NCI-H345 treated with DMSO at 0.1 percent for 48 hours (cell line): ENCODE data around the gene MMAA.
"Not testable (repeated sequence)": the region's sequence is repeated elsewhere in the genome, so short reads cannot be mapped to it uniquely, and the experiment has no call there.

Experiments
- DNase-seq: peaks from one replicate; lab custom pipeline; 2025; ENCODE audit not compliant: unreplicated experiment; lab: John Stamatoyannopoulos, UW

The MMAA gene

DNA sequence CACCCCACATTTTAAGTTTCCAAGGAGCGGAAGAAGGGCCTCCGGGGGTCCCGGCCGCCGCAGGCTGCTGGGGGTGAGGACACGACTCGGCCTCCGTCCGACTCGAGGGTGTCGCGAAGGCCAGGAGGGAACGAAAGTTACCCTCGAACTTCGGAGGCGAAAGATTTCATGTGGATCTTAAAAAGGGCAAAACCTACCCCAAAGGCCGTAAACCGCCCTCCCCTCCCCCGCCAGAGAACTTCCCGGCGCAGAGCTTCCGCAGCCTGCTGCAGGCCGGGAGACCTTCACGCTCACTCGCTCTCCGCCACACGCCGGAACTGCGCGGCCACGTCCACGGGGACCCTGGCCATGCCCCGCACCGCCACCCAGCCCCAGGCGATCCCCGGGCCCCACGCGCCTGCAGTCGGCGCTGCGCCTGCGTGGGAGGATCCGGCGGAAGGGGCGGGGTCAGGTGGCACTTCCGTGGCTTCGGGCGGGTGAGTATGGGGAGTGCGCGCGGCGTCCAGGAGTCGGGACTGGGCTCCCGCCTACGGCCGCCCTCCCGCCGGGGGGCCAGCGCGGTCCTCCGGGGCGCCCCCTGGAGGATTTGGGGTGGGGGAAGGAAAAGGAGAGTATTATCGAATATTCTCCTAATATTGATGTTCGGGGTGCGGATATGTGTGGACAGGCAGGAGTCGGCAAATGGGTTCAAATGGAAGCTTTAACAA lies at the start of gene MMAA:
MMAA (plus strand) TSS at position 454 of the 707 bp plus-strand sequence. CDS start 19,755 bp downstream, outside the sequence.
- DNase-seq = peak; percentile 56

DNA sequence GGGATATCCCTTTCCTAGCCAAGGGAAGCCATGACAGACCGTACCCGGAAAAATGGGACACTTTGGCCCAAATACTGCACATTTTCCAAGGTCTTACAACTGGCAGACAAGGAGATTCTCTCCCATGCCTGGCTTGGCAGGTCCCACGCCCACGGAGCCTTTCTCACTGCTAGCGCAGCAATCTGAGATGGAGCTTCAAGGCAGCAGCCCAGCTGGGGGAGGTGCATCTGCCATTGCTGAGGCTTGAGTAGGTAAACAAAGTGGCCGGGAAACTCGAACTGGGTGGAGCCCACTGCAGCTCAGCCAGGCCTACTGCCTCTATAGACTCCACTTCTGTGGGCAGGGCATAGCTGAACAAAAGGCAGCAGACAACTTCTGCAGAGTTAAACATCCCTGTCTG lies 44.6 kb upstream of the MMAA start:
- DNase-seq = not testable (repeated sequence)

GRCh38 chr4:145580906-145581305 lies 38.3 kb upstream of the MMAA start:
- DNase-seq = no peak

DNA sequence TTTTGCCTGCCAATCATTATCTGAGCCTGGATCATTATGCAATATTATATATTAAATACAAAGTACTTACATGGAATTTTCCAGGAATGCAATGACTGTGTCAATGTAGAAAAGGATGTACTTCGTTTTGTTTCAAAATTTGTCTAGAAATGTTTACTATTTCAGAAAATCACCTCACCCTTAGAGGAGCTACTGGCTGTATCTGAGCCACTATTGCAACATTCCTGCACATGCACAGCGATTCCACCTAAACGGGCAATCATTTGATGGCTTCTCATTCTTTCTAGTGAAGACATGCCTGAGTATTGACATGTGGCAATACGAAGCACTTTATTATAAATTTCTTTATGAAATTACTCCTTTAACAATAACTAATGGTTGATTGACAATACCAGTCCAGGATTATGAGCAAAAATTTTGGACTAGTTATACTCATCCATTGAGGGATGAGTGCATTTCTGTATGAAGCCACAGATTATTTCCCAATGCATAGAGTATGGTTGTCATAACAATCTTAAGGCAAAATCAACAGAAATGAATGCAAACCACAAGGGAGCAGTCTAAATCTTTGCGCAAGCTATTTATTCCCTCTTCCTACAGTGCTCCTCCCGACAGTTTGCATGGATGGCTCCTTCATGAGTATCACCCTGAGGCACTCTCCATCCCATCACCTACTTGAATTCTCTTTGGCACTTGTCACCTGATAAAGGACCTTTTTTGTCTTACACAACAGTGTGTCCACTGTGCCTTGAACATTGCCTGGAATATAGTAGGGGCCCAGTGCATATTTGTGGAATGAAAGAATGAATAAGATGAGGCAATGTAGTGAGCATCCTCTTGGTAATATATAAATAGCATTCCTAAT lies 35.8 kb upstream of the MMAA start:
- DNase-seq = no peak

DNA sequence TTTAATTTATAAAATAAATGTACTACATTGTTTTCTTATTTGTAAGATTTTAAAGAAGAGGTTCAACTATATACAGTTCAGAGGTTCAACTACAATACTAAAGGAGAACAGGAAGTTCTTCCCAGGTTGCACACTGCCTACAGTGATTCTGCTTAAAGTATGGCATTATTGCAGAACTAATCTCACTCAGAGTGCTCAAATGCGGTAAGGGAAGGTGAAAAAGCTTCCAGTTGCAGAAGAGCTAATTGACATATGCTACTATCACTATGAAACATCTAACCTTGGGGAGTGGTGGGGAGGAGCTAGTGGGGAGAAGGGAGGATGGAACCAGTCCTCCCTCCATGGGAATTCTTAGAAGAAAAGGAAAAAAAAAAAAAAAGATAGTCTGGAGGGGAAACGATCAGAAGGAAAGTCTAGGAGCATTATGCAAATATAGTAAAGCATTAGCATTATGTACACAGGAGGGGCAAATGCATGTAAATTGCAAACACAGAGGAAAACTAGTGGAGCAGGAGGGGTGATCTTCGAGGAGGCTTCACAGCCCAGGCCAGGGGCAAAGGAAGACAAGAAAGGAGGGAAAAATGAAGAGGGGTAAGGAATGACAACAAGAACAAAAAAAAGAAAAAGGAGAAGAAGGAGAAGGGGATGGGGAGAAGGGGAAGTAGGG lies 32.0 kb upstream of the MMAA start:
- DNase-seq = no peak

DNA sequence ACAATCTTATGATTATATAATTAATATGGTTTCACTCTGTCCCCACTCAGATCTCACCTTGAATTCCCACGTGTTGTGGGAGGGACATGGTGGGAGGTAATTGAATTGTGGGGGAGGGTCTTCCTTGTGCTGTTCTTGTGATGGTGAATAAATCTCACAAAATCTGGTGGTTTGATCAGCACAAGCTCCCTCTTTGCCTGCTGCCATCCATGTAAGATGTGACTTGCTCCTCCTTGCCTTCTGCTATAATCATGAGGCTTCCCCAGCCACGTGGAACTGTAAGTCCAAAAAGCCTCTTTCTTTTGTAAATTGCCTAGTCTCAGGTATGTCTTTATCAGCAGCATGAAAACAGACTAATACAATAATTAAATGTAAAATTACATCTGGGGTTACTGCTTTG lies 29.8 kb upstream of the MMAA start:
- not testable (repeated sequence) for DNase-seq

- DNase-seq = no peak
These were observed 29.1 kb upstream of the MMAA start for GRCh38 chr4:145589916-145590702.

- DNase-seq = no peak
These were observed 16.9 kb upstream of the MMAA start for GRCh38 chr4:145602129-145602760.

GRCh38 chr4:145605941-145606340 lies 13.2 kb upstream of the MMAA start:
- DNase-seq = no peak

- DNase-seq = peak; percentile 27
These were observed 9.4 kb upstream of the MMAA start for GRCh38 chr4:145609481-145610427.

- DNase-seq = no peak
These were observed 5.5 kb upstream of the MMAA start for GRCh38 chr4:145613566-145614232.

DNA sequence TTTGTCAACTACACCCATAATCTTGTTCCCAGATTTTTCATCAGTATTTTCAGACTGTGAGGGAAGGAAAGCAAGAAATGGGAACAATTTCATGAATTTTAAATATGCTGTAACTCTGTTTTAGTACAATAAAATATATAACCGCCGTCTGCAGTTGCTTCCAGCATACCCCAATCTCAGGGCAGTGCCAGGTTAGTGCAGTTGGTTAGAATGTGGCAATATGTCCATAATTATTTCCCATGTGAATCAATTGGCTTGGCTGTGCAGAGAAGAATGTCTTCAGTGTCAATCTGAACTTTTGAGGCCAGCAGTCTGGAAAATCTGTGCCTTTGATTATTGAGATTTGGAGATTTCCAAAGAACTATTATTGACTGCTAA lies 5.0 kb upstream of the MMAA start:
- DNase-seq = no peak

GRCh38 chr4:145618210-145618931 lies 814 bp upstream of the MMAA start:
- DNase-seq = no peak

DNA sequence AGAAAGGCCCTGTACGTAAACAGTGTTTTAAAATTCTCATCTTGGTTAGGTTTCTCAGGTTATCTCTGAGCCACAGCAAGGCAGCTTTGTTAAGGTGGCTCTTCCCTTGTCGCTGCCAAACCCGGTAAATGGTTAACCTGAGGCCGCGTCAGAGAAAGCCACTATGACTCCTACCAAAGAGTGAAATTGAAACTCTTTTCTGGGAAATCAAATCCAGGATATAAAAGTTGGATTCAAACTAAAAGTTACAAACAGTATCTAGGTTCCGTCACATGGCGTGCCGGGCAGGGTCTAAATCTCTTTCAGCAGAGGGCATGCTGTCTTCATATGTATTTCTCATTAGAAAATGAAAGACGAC lies 433 bp downstream of the MMAA start:
- DNase-seq = peak; percentile 19

GRCh38 chr4:145622067-145622466 lies 2.9 kb downstream of the MMAA start:
- DNase-seq = not testable (repeated sequence)

GRCh38 chr4:145623831-145624230 lies 4.6 kb downstream of the MMAA start:
- DNase-seq = no peak

GRCh38 chr4:145625677-145626622 lies 6.8 kb downstream of the MMAA start:
- DNase-seq = no peak
